ENCODE data around the gene TBXA2R.
"Not testable (repeated sequence)": the region's sequence is repeated elsewhere in the genome, so short reads cannot be mapped to it uniquely, and the experiment has no call there.

The TBXA2R gene

DNA sequence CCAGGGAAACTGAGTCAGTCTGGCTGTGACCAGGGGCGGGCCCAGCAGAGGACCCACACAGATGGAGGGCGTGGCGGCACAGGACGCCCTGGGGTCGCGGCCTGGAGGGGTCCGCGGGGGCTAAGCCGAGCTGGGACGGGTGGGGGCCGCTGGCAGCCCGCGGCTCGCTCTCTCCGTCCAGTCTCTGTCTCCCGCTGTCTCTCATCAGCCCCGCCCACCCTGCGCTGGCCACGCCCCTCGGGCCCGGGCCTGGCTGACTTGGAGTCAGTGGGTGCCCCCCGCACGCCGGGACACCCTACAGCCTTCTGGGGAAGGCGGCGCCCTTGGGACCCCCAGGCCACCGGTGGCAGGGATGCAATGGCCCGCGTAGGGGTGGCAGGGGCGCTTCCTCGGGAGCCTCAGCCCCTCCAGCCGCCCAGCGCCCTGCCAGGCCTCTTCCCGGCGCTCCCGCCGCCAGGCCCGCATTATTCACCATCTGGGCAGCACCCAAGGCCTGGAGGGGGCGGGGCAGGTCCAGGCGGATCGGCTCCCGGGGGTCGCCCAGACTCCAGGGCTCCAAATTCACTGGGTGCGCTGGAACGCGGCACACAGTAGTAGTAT is at the start of gene TBXA2R:
TSS of gene TBXA2R (minus strand) at position 186 of the 600 bp plus-strand sequence. CDS start 6,241 bp downstream, outside the sequence.
- no peak for DNase-seq (ENCODE audit: low spot score)

DNA sequence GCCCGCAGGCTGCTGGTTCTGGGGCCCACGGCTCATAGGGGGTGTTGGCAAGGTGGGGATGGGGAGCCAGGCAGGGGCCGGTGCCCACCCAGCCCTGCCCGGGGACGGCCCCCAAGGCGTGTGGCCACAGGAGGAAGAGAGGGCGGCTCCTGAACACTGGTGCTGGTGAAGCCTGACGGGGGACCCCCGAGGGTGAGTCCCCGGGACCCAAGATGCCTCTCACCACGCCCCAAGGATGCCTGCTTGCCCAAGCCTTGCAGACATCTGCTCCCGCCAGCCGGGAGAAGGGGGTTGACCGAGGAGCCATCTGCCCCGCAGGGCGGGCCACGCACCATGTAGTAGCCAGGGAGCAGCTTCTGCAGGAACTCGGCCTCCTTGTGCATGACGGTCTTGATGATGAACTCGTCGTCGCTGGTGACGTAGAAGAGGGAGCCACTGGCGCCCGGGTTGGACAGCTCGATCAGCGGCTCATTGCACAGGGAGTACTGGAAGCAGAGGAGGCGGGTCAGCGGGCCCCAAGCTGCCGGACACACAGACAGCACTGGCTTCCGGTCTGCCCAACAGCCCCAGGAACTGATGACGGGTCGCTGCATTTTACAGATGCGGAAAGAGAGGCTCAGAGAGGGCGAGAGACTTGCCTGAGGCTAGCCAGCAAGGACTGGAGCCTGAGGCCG is 49.5 kb upstream of the TBXA2R start:
- no peak for DNase-seq (ENCODE audit: low spot score)

DNA sequence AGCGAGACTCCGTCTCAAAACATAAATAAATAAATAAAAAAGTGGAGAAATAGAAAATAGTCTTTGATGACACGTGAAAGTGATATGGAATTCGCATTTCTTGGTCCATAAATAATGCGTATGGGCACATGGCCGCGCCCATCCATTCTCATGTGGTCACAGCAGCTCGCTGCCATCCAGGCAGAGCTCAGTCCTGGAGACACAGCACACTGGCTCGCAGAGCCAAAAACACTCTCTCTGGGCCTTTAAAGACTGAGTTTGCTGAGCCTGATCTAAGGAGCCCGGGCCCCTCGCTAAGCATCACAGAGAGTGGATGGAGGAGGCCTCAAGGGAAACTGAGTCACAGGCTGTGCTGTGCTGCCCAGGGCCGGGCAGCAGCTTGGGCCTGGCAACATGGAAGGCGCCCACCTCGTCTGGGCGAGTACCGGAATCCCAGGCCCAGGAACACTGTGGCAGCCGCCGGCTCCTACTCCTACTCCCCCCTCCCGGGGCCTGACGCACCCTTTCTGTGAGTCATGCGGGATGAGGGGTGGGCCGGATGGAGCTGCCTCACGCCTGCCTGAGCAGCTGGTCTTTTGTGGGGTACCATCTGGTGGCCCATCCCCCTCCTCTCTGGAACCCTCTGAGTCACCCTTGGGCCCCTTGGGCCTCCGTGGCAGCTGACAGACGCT is 48.9 kb upstream of the TBXA2R start:
- no peak for DNase-seq (ENCODE audit: low spot score)

DNA sequence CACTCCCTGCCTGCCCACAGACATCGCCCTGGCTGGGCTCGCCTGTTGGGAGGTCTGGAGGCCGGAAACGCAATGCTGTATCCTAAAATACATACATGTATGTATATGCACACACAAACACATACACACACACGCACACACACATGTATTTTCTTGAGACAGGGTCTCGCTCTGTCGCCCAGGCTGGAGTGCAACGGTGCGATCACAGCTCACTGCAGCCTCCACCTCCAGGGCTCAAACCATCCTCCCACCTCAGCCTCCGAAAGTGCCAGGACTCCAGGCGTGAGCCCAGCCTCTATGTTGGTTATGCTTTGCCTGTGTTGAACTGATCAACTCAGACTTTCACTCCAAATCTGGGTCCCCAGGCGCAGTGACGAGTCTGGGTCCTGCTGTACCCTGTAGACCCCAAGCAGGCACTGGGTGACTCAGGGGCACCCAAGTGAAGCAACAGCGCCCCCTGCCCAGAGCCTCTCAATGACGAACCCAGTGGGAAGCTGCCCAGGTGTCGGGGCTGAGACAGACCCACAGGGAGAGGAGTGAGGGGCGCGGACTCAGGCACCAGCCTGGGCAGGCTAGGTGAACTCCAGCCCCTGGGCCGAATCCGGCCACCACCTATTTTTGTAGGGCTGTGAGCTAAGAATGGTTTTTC is 47.3 kb upstream of the TBXA2R start:
- DNase-seq (ENCODE audit: low spot score) = no peak

DNA sequence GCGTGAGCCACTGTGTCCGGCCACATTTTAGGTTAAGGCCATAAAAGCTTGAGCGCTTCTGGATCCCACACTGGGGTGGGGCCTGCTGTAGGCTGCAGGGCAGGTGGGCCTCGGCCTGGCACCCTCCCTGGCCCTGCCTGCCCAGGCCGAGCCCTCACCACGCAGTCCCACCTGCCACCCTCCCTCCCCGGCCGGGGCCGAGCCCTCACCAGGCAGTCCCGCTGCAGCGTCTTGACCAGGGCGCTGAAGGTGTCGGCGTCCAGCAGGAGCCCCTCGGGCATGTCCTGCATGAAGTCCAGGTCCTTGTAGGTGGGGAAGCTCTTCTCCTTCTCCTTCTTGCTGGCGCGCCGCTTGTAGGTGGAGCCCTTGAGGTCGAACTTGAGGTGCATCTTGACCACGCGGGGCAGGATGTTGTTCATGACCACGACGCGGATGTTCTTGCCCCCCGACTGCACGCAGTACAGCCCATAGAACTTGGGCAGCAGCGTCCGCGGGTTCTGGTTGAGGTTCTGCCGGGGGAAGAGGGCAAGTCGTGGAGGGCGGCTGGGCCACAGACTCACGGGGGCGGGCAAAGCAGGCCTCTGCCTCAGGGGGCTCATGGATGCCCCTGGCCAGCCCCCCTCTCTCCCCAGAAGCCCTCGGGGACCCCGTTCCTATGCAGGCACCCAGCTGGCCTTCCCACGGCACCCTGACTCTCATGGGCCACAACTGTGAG is 46.6 kb upstream of the TBXA2R start:
- DNase-seq (ENCODE audit: low spot score) = no peak

DNA sequence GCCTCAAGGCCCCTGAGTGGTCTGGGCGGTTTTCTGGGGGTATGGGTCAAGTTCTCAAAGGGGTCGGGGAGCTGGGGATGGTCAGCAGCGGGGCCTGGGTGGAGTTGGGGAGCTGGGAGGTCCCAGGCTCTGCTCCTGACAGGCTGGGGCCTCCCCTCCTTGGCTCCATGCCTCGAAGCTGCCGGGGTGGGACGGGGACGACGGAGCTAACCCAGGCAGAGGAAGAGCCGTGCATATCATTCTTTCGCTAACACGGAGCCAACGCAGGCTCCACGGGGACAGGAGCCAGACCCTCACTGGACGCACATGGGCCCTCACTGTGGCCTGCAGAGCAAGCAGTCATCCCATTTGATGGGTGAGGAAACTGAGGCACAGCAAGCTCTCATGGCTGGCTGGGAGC is 45.7 kb upstream of the TBXA2R start:
- no peak for DNase-seq (ENCODE audit: low spot score)

DNA sequence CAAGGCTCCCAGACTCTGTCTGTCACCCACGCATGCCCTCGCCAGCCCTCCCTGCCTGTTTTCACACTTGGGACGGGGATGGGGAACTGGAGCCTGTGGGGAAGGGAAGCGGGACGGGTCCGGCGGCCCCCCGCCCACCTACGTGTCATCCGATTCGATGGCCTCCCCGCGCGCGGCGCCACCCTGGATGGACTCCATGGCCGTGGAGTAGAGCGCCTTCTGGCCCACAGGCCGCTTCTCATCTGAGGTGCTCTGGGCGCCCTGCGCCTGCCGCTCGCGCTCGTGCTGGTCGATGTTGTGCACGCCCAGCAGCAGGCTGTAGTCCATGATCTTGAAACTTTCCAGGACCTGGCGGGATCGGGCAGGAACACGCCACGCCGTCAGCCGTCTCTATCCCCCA is 45.0 kb upstream of the TBXA2R start:
- no peak for DNase-seq (ENCODE audit: low spot score)

DNA sequence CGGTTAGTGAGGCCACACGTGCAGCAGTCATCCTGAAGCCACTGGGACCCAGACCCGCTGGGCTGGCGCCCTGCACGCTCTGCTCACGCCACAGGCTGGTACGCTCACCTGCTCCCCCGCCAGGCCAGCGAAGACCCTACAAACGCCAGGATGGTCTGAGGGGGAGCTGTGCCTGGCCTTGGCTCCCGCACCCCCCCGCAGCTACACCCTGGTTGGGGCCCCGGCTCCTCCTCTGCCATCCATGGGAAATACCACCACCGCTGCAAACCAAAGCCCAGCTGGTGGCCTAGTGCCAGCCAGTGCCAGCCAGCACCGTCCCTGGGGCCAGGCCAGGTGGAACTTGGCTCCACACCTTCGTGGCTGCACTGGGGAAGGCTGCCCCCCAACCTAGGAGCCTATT is 43.2 kb upstream of the TBXA2R start:
- DNase-seq (ENCODE audit: low spot score) = no peak

DNA sequence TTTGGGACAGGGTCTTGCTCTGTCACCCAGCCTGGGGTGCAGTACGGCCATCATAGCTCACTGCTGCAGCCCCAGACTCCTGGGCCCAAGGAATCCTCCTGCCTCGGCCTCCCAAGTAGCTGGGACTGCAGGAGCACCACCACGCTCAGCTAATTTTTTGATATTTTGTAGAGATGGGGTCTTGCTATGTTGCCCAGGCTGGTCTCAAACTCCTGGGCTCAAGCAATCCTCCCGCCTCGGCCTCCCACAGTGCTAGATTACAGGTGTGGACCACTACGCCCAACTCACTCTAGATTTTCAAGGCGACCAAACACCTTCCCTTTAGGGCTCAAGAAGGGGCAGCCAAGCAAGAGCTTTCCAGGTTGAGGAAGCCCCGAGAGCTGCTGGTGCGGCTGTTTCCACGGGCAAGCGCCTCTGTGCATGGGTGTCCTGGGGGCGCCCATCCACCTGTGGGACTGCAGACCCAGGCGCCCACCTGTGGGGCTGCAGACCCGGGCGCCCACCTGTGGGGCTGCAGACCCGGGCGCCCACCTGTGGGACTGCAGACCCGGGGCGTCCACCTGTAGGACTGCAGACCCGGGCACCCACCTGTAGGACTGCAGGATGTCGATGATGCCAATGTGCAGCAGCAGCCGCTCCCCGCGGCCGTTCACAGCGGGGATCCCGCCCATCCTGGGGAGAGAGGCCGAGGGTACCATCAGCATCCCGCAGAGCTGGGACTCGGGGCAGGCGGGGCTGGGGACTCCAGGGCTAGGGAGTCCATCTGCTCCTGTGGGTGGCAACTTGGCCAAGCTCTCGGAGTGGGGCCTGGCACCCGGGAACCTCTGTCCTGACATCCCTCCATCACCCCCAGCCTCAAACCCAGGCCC is 41.6 kb upstream of the TBXA2R start:
- no peak for DNase-seq (ENCODE audit: low spot score)

DNA sequence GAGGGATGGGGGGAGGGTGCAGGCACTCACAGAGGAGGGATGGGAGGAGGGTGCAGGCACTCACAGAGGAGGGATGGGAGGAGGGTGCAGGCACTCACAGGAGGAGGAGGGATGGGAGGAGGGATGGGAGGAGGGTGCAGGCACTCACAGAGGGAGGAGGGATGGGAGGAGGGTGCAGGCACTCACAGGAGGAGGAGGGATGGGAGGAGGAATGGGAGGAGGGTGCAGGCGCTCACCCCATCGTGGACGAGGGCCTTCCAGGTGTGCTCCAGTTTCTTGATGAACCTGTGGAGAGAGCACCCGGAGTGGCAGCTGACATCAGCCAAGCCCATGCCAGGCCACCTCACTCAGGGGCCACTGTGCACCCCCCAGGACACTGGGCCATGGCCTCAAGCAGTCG is 40.4 kb upstream of the TBXA2R start:
- not testable (repeated sequence) for DNase-seq (ENCODE audit: low spot score)

DNA sequence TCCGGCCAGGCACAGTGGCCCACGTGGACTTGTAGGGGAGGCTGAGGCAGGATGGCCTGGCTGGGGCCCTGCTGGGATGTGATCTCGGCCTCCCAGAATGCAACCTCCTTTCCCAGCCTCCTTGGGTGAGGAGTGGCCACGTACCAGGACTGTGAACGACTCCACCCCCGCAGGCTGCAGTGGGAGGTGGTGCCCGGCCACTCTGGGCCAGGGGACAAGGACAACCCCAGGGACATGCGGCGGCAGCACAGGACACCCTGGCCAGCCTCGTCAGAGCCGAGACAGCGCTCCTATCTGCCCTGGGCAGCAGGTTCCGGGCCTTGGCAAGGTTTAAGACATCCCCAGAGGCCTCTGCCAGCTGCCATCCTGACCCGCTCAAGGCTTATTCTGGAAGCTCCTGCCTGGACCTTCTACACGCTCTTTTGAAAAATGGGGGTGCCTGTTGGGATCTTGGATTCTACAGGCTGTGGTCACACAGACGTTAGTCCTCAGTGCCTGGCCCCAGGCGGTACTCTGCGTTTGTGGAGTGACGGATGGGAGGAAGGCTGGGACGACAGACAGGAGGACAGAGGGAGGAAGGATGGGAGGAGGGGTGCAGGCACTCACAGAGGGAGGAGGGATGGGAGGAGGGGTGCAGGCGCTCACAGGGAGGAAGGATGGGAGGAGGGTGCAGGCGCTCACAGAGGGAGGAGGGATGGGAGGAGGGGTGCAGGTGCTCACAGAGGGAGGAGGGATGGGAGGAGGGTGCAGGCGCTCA is 39.8 kb upstream of the TBXA2R start:
- DNase-seq (ENCODE audit: low spot score) = no peak

DNA sequence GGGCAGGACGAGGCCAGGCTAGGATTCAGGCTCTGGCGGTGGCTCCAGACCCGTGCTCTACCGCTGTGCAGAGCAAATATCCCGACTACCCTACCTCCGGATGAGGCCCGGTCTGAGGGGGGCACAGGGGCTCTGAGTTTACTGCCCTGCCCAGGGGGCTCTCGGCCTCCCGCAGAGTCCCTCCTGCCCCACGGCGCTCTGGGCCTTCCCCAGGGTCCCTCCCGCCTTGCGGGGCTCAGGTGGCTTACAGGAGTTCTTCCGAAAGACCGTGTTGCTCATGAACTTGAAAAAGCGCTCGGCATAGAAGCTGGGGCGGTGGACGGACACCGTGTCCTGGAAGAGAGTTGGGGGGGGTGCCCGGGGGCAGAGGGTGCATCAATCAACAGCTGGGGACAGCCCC is 39.1 kb upstream of the TBXA2R start:
- DNase-seq (ENCODE audit: low spot score) = no peak

DNA sequence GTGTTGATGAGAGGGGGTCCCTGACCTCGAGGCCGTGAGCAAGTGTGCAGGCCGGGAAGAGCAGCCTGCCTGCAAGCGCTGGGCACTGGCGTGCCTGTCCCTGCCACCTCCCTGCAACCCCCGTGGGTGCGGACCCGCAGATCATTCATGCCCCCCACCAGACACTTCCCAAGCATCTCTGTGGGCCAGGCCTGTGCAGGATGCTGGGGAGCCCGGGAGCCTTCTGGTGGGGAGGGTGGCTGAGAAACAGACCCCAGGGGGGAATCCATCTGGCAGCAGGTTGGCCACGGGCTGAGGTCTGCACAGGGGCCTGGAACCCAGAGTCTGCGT is 38.4 kb upstream of the TBXA2R start:
- no peak for DNase-seq (ENCODE audit: low spot score)

DNA sequence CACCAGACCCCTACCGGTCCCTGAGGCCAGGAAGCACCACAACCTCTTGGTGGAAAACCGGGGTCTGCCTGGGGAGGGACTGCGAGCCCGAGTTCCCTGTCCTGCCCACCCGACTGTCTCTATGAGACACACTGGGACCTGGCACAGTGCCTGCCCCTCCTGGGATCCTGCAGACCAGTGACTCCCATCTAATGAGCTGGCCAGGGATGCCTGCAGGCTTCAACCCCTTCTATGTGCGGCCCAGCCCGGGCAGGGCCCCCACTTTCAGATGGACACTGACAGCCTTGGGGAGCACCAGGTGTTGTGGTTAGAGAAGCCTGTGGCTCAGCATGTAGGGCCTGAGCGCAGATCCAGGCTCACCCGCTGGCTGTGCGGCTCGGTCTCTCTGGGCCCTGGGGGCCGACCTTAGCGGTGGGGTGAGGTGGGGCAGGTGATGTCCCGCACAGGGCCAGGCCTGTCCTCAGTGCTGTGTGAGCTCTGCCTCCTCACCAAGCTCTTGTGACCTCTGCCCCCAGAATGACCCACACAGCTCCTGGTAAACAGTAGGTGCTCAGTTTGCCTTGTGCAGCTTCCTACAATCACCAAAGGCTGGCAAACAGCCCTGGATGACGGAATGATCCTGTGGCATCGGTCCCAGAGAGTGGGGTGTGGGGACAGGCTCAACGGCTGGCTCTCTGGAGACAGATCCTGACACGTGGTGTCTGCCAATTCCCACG is 37.8 kb upstream of the TBXA2R start:
- DNase-seq (ENCODE audit: low spot score) = peak; percentile 99

DNA sequence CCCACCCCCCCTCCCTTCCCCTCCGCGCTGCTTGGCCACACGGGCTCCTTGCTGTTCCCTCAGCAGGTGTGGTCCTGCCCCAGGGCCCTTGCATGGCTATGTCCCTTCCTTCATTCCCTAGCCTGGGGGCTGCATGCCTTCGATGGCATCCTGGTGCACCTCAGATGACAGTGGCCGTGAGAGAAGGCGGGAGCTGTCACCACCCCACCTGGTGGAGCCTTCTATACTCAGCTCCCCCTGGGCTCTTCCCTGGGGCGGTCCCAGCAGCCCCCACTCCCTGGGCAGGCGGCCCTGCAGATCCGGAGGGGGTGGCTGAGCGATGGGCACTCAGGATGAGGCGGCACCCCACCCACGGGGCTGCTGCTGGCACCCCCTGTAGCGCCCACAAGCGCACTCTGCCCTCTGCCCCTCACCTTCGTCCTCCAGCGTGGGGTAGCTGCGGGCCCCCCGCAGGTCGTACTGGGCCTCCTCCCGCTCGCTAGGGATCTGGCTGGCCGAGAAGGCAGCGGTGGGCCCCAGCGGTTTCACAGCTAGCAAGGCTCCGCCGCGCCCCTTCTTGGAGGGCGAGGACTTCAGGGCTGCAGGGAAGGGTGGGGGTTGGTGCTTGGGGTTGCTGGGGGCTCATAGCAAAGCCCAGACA is 37.1 kb upstream of the TBXA2R start:
- no peak for DNase-seq (ENCODE audit: low spot score)

DNA sequence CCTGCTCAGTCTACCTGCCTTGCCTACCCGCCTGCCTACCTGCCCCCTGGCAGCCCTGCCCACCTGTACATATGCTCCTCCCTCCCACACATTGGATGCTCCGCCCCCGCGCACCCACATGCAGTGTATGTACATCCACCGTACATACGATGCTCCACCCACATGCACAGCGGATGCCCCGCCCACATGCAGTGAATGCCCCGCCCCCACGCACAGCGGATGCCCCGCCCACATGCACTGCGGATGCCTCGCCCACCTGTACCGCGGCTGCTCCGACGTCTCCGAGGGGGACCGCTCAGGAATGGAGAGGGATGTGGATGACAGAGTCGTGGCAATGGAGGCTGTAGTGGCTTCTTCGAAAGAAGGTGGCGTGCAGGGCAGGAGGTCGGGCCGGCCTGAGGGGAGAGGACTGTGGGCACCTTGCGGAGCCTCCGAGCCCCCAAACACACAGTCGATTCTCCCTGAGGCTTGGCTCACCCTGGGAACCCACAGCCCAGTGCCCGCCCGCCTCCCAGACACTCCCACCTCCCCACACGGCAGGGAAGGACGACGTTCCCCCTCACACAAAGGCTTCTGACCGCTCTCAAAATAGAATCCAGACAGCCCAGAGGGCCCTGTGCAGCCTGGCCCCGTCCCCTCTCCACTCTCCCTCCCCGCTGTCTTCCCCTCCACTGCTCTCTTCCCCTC is 36.5 kb upstream of the TBXA2R start:
- DNase-seq (ENCODE audit: low spot score) = no peak

DNA sequence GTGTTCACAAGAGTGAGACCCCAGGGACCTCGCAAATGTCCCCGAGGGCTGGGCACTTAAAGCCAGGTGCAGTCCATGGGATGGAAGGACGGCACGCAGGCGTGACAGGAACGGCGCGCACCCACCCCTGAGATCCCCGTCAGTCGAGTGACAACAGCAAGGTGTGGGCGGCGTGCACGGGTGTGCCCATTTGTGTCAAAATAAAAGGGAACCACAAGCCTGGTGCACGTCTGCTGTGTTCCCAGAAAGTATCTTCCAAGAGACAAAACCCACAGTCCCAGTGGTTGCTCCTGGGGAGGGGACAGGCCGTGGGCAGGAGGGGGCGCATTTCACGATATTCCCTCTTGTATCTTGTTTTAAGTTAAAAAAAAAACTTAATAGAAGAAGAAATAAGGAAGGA is 35.6 kb upstream of the TBXA2R start:
- DNase-seq (ENCODE audit: low spot score) = no peak

DNA sequence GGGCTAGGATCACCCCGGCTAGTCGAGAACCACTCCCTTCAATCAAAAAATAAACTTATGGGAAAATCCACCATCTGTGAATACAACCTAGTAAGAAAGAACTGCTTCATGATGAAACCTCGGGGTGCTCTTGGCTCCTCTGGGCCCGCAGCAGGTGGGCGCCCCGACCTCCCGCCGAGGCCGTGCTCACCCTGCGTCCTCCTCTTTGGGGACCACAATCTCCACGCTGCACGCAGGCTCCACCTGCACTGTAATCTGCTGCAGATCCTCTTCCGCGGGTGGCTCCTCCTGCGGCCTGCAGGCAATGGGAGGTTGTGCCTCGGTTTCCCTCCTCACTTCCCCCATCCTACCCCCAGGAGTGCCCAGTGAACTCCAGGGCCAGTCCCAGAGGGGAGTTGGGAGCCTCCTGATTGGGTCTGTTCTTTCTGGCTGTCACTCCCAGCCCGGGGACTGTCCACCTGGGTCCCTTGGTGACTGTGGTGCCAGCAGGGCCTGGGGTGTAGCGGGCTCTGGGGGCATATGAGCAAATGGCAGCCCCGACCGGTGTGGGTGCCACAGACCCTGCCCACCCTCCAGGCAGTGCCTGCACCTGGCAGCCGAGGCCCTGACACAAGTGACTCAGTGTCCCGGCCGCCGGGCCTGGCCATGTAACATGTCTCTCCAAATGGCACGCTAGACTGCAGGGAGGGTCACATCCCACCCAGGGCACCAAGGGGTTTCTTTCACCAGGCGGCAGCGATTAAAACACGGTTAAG is 35.0 kb upstream of the TBXA2R start:
- no peak for DNase-seq (ENCODE audit: low spot score)
